Measurements from ENCODE around the gene CNTLN. TPM values are rescaled to one million over a fixed set of nuclear protein-coding genes. Genes with fewer than 3 reads are reported as not detected.

Gene CNTLN
- polyA plus RNA-seq, 1 experiment, result 1.9 TPM

DNA sequence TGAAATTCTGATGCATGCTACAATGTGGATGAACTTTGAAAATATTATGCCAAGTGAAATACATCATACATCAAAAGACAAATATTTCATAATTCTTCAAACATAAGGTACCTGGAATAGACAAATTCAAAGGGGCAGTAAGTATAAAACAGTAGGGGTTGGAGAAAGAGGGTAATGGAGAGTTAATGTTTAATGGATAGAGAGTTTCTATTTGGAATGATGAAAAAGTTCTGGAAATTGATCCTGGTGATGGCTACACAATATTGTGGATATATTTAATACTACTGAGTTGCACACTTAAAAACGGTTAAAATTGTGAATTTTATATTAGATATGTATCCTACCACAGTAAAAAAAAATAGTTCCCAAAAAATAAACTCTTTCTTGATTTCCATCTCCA lies 14.6 kb upstream of the CNTLN start:
- POLR2A ChIA-PET, result no interaction called here

DNA sequence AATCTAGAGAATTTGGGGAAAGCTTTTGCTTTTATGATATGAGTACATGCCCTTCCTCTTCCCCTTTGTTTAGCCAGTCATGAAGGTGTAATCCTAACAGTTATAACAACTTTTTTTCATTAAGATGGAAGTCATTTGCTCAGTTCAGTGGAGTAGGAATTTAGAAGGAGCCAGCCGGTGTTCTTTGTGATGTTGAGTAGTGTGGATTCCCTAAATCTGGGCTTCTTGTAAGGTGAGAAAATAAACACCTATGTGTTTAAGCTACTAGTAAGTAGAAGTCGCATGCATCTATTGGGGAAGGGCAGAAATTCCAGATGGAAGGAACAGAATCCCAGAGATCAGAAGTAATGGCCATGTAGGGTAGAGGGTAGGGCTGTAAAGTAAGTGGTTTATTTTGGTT lies 13.6 kb upstream of the CNTLN start:
- H3K36me3 ChIP-seq (ENCODE audit: control insufficient read depth, insufficient read depth, low read length), result no peaks in the 10 kb centered on the region
- no peak for DNase-seq (ENCODE audit: low read depth)
- ChIA-PET POLR2A (no interaction called here), CTCF (no interaction called here)
- TF ChIP-seq CTCF (IDR thresholded peaks at IDR 0.05; ENCODE audit: insufficient read depth, low read depth, low read length), result no peak
- H3K27me3 ChIP-seq (ENCODE audit: control insufficient read depth, insufficient read depth, low read length), result no peaks in the 10 kb centered on the region
- no peak overlapping the region for H3K4me3 ChIP-seq (ENCODE audit: low read depth, low read length)

More for the DNA sequence above, 14.6 kb upstream of the CNTLN start:
- Histone ChIP-seq H3K4me3 (ENCODE audit: low read depth, low read length) (no peak overlapping the region), H3K36me3 (ENCODE audit: control insufficient read depth, insufficient read depth, low read length) (no peaks in the 10 kb centered on the region), H3K27me3 (ENCODE audit: control insufficient read depth, insufficient read depth, low read length) (no peaks in the 10 kb centered on the region)
- DNase-seq (ENCODE audit: low read depth), result no peak
- CTCF ChIA-PET, result interaction anchor here (0.6 kb wide), 1 partner anchor 326 kb away, joined by 3 read pairs; no protein-coding TSS in a partner anchor
- no peak for TF ChIP-seq CTCF (IDR thresholded peaks at IDR 0.05; ENCODE audit: insufficient read depth, low read depth, low read length)

GRCh38 chr9:17130291-17130690 lies 4.5 kb upstream of the CNTLN start:
- ChIA-PET CTCF (interaction anchor here (0.6 to 0.8 kb wide), 2 partner anchors 15 to 96 kb away, joined by 3 read pairs; no protein-coding TSS in a partner anchor), POLR2A (no interaction called here)
- no peak overlapping the region for H3K4me3 ChIP-seq (ENCODE audit: low read depth, low read length)
- no peak for TF ChIP-seq CTCF (IDR thresholded peaks at IDR 0.05; ENCODE audit: insufficient read depth, low read depth, low read length)
- no peaks in the 10 kb centered on the region for H3K27me3 ChIP-seq (ENCODE audit: control insufficient read depth, insufficient read depth, low read length)
- H3K36me3 ChIP-seq (ENCODE audit: control insufficient read depth, insufficient read depth, low read length), result no peaks in the 10 kb centered on the region
- no peak for DNase-seq (ENCODE audit: low read depth)

- no peak for DNase-seq (ENCODE audit: low read depth)
- ChIA-PET CTCF (interaction anchor here (0.8 kb wide), 1 partner anchor 15 kb away, joined by 3 read pairs; no protein-coding TSS in a partner anchor), POLR2A (no interaction called here)
- Histone ChIP-seq H3K4me3 (ENCODE audit: low read depth, low read length) (no peak overlapping the region), H3K27me3 (ENCODE audit: control insufficient read depth, insufficient read depth, low read length) (no peaks in the 10 kb centered on the region), H3K36me3 (ENCODE audit: control insufficient read depth, insufficient read depth, low read length) (no peaks in the 10 kb centered on the region)
- no peak for TF ChIP-seq CTCF (IDR thresholded peaks at IDR 0.05; ENCODE audit: insufficient read depth, low read depth, low read length)
Measured at GRCh38 chr9:17130725-17131124, 4.1 kb upstream of the CNTLN start.

GRCh38 chr9:17131494-17131893 lies 3.3 kb upstream of the CNTLN start:
- TF ChIP-seq CTCF (IDR thresholded peaks at IDR 0.05; ENCODE audit: insufficient read depth, low read depth, low read length), result no peak
- POLR2A ChIA-PET, result no interaction called here
- Histone ChIP-seq H3K27me3 (ENCODE audit: control insufficient read depth, insufficient read depth, low read length) (no peaks in the 10 kb centered on the region), H3K4me3 (ENCODE audit: low read depth, low read length) (no peak overlapping the region), H3K36me3 (ENCODE audit: control insufficient read depth, insufficient read depth, low read length) (no peaks in the 10 kb centered on the region)
- CTCF ChIA-PET, result no interaction called here
- no peak for DNase-seq (ENCODE audit: low read depth)
